ENCODE measurements around the gene SH3GL1.

- TF ChIP-seq CTCF (conservative IDR thresholded peaks at IDR 0.05; ENCODE audit: low read depth, low read length), result no peak
- no peak for TF ChIP-seq POLR2A (IDR thresholded peaks at IDR 0.05; ENCODE audit: low read depth, low read length)
- TF ChIP-seq USF2 (IDR thresholded peaks at IDR 0.05; ENCODE audit: low read depth, low read length), result no peak
- no peak for TF ChIP-seq MAFK (IDR thresholded peaks at IDR 0.05; ENCODE audit: low read depth, low read length)
- TF ChIP-seq CEBPB (IDR thresholded peaks at IDR 0.05; ENCODE audit: low read depth, low read length), result no peak
- TF ChIP-seq NFE2L2 (IDR thresholded peaks at IDR 0.05; ENCODE audit: low read depth, low read length), result no peak
- TF ChIP-seq RCOR1 (IDR thresholded peaks at IDR 0.05; ENCODE audit: insufficient replicate concordance, low read length), result no peak
Observed at GRCh38 chr19:4354282-4354681, 46.1 kb downstream of the SH3GL1 start.

Measured in IMR-90 (cell line).